GM18526 (cell line): ENCODE data around the gene RFXANK.

Experiments
- POLR2A ChIP-seq: IDR thresholded peaks from 3 replicates; pipeline ENCODE4 v1.6.1; 2011; ENCODE audit not compliant: insufficient read length; ENCODE audit errors: extremely low read depth

Gene RFXANK

DNA sequence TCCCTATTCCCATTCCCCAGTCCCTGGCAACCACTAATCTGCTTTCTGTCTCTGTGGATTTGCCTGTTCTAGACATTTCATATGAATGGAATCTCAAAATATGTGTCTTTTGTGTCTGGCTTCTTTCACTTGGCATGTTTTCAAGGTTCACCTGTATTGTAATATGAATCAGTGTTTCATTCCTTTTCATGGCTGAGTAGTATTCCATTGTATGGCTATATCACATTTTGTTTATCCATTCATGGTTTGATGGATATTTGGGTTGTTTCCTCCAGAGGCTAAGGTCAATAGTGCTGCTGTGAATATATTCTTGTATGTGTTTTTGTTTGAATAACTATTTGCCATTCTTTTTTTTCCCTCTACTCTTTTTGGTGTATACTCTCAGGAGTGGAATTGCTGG, 44.1 kb downstream of the RFXANK start:
- TF ChIP-seq POLR2A = no peak

DNA sequence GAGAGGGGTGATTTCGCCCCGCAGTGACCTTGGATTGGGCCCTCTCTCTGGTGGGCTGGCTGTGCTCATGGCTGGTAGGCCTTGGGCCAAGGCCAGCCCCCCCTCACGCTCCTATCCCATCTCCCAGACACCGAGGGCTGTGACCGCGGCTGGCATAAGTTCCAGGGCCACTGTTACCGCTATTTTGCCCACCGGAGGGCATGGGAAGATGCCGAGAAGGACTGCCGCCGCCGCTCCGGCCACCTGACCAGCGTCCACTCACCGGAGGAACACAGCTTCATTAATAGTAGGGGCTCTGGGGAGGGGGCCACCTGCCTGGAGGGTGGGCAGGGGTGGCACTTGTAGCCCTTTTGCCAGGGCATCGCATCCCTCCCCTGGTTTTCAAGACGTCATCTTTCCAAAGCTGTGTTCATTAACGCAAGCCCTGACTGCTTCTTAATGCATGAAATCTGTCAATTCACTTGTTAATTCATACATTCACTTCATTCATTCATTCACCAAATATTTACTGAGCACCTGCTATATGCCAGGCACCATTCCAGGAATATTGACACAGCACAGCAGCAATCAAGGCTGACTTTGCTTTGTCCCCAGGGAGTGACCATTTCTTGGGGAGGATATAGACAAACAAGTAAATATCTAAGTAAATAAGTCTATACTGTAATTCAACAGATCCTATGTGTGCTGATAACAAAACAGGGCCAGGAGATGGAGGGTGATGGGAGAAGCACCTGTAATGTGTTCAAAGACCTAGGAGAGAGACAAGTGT, 46.3 kb downstream of the RFXANK start:
- TF ChIP-seq POLR2A = no peak

GRCh38 chr19:19239675-19240074, 47.6 kb downstream of the RFXANK start:
- TF ChIP-seq POLR2A = no peak

GRCh38 chr19:19240476-19240875, 48.4 kb downstream of the RFXANK start:
- no peak for TF ChIP-seq POLR2A

- no peak for TF ChIP-seq POLR2A
These were observed 58.2 kb downstream of the RFXANK start for GRCh38 chr19:19250196-19250801.
